GM06990 (cell line): Measurements from ENCODE around the gene FGF19.
"Not testable (repeated sequence)": the region's sequence is repeated elsewhere in the genome, so short reads cannot be mapped to it uniquely, and the experiment has no call there.

Source experiments
- DNase-seq: peaks from one replicate; pipeline ENCODE4 v3.0.0-alpha.2; 2011; ENCODE audit not compliant: insufficient read length; ENCODE audit errors: extremely low read depth
- H3K27me3 ChIP-seq: replicated peaks from 2 replicates; pipeline ENCODE4 v1.6.0; 2011; ENCODE audit warnings: low read length; ENCODE audit not compliant: control insufficient read depth, insufficient read depth
- H3K36me3 ChIP-seq: 2 replicates; pipeline ENCODE4 v1.5.1; 2011; ENCODE audit warnings: low read length; ENCODE audit not compliant: control insufficient read depth, insufficient read depth
- H3K4me3 ChIP-seq: replicated peaks from 2 replicates; pipeline ENCODE4 v1.5.1; 2011; ENCODE audit warnings: low read depth, mild to moderate bottlenecking, control low read depth, low read length
- TF ChIP-seq, protein P1 (sequence below): IDR thresholded peaks from 2 replicates; pipeline ENCODE4 v1.5.1; 2011; ENCODE audit warnings: low read length, control low read depth, mild to moderate bottlenecking, inconsistent platforms; ENCODE audit not compliant: insufficient read depth, poor library complexity, severe bottlenecking

Gene FGF19

GRCh38 chr11:69692422-69692821 is 11.4 kb downstream of the FGF19 start:
- DNase-seq, result no peak
- no peaks in the 10 kb centered on the region; the same call in 1 of the 2 replicates for H3K27me3 ChIP-seq
- H3K4me3 ChIP-seq, result no peak overlapping the region

DNA sequence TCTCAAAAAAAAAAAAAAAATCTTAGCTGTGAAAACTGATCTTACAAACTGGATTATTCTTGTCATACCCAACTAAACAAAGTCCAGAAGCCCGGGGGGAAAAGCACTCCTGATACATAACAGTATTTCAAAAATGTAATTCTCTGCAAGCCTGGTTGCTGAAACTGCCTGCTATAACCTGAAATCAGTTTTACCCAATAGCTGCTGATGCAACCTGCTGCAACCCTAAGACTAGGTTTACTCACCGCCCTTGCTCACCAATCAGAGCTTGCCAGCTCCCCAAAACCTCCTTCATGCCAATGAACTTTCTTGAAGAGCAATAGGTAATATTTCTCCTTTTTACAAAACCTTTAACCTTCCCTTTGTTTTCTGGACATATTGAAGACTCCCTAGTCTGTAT is 12.4 kb downstream of the FGF19 start:
- no peak for DNase-seq
- H3K27me3 ChIP-seq, result no peaks in the 10 kb centered on the region; the same call in 1 of the 2 replicates
- no peak overlapping the region for H3K4me3 ChIP-seq
- TF ChIP-seq, protein P1, sequence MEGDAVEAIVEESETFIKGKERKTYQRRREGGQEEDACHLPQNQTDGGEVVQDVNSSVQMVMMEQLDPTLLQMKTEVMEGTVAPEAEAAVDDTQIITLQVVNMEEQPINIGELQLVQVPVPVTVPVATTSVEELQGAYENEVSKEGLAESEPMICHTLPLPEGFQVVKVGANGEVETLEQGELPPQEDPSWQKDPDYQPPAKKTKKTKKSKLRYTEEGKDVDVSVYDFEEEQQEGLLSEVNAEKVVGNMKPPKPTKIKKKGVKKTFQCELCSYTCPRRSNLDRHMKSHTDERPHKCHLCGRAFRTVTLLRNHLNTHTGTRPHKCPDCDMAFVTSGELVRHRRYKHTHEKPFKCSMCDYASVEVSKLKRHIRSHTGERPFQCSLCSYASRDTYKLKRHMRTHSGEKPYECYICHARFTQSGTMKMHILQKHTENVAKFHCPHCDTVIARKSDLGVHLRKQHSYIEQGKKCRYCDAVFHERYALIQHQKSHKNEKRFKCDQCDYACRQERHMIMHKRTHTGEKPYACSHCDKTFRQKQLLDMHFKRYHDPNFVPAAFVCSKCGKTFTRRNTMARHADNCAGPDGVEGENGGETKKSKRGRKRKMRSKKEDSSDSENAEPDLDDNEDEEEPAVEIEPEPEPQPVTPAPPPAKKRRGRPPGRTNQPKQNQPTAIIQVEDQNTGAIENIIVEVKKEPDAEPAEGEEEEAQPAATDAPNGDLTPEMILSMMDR, result no peak
- H3K36me3 ChIP-seq, result no peaks in the 10 kb centered on the region

More at GRCh38 chr11:69692422-69692821, 11.4 kb downstream of the FGF19 start:
- TF ChIP-seq, protein P1, result no peak
- H3K36me3 ChIP-seq, result no peaks in the 10 kb centered on the region

DNA sequence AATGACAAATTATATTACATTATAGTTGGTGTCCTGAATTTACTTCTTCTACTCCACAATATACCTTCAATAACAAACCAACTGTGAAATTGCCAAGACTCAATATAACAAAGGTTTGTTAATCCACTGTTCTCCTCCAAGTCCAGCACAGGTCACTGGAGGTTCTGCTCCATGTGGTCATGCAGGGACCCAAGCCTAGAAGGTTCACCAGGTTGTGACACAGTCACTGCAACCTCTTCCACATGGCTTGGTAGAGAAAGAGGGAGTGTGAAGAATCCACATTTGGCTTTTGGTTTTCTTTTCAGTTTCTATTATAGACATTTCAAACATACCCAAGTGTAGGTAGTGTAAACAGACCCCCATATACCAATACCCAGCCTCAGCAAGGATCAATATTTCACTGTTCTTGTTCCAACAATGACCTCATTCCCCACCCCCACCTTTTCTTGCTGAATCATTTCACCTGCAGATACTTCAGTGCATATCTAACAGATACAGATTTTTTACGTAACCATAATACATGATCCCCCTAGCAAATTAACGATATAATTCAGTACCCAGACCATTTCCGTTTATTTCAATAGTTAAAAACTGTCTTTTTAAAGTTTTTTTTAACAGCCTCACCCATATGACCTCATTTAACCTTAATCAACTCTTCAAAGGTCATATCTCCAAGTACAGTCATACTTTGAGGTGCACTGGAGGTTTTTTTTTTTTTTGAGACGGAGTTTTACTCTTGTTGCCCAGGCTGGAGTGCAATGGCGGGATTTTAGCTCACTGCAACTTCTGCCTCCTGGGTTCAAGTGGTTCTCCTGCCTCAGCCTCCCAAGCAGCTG is 14.1 kb downstream of the FGF19 start:
- TF ChIP-seq, protein P1, result no peak
- Histone ChIP-seq H3K4me3 (no peak overlapping the region), H3K27me3 (no peaks in the 10 kb centered on the region; the same call in 1 of the 2 replicates), H3K36me3 (no peaks in the 10 kb centered on the region)
- DNase-seq, result no peak

GRCh38 chr11:69687969-69688771 is 15.7 kb downstream of the FGF19 start:
- H3K27me3 ChIP-seq, H3K4me3 ChIP-seq, H3K36me3 ChIP-seq, DNase-seq: not testable (repeated sequence)

GRCh38 chr11:69686856-69687255 is 17.0 kb downstream of the FGF19 start:
- H3K27me3 ChIP-seq, result no peaks in the 10 kb centered on the region
- TF ChIP-seq, protein P1, result no peak

GRCh38 chr11:69686452-69686851 is 17.4 kb downstream of the FGF19 start:
- TF ChIP-seq, protein P1, result no peak
- H3K4me3 ChIP-seq, result no peak overlapping the region
- no peak for DNase-seq
- H3K36me3 ChIP-seq, result no peaks in the 10 kb centered on the region
- H3K27me3 ChIP-seq, result no peaks in the 10 kb centered on the region

More at GRCh38 chr11:69686856-69687255, 17.0 kb downstream of the FGF19 start:
- Histone ChIP-seq H3K4me3 (no peak overlapping the region), H3K36me3 (no peaks in the 10 kb centered on the region)
- DNase-seq, result no peak
